ENCODE measurements around the gene CEP70. TPM values are rescaled to one million over a fixed set of nuclear protein-coding genes. Genes with fewer than 3 reads are reported as not detected.

CEP70 gene
- total RNA-seq, 2 donors from 2014 or later = 10.7 to 16.6 TPM

Other genes with a start within 250 kb of the CEP70 start
- 1 to 10 TPM in 1 of 2 donors, under 1 TPM in 1; 0.13 to 1.6 TPM for gene MRAS, start 245.7 kb downstream of the CEP70 start, total RNA-seq
- gene ESYT3, start 159.6 kb downstream of the CEP70 start, total RNA-seq = under 1 TPM in 1 of 2 donors, not detected in 1; 0.40 TPM
- gene FAIM, start 14.5 kb upstream of the CEP70 start, total RNA-seq = 1 to 10 TPM; 2.1 to 2.2 TPM
- 10 to 100 TPM; 26.5 to 36.2 TPM for gene PIK3CB, start 240.7 kb upstream of the CEP70 start, total RNA-seq

All from T-helper 17 cell (primary cell).